NCI-H1048 (cell line): ENCODE results near the gene PODXL.

ENCODE experiments used
- DNase-seq: peaks from one replicate; lab custom pipeline; 2025; lab: John Stamatoyannopoulos, UW

Gene PODXL

DNA sequence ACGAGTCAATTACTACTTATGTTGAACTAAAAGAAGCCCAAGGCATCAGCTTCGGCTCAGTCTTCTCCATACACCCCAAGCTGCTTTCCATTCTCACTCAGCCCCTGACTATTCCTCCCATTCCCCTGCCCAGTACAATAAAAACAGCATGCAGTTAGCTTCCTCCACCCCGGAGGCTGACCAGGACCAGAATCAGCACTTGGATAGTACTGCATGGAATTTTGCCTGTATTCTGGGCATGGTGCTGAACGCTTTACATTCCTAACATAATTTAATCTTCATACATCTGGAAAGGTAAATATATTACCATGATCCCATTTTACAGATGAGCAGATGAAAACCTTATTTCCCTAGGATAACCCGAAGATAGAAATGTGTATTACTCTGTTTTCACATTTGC is 7.5 kb upstream of the PODXL start:
- DNase-seq: no peak

DNA sequence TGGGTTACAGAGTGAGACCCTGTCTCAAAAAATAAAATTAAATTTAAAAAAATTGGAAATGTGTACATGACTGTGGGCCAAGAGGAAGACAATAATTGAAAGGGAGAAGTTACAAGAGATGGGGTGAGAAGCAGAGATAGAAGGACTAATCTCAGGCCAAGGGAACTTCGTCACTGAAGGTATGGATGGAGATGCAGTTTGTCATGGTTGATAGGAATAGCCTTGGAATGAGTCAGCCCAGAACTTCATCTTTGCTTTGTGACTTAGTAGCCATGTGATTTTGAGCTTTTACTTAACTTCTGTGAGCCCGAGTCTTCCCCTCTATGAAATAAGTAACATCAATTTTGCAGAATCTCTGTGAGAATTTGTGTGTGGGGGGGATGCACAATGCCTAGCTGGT is 6.5 kb upstream of the PODXL start:
- no peak for DNase-seq

DNA sequence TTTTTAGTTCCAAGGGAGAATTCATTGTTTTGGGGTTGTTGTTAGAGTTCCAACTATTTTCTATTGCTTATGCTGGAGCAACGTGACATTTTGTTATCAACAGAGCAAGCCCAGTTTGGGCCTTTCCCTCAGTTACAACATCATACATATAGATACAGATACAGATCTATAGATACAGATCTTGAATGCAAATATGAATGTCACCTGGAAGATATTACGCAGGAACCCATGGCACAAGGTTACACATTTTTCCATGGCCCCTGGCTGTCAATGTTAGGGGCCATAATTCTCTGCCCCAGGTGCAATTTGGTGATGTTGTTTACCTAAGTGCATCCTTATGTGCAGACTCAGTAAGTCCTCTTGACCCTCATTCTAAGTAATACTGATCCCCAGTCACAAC is 3.6 kb upstream of the PODXL start:
- no peak for DNase-seq

DNA sequence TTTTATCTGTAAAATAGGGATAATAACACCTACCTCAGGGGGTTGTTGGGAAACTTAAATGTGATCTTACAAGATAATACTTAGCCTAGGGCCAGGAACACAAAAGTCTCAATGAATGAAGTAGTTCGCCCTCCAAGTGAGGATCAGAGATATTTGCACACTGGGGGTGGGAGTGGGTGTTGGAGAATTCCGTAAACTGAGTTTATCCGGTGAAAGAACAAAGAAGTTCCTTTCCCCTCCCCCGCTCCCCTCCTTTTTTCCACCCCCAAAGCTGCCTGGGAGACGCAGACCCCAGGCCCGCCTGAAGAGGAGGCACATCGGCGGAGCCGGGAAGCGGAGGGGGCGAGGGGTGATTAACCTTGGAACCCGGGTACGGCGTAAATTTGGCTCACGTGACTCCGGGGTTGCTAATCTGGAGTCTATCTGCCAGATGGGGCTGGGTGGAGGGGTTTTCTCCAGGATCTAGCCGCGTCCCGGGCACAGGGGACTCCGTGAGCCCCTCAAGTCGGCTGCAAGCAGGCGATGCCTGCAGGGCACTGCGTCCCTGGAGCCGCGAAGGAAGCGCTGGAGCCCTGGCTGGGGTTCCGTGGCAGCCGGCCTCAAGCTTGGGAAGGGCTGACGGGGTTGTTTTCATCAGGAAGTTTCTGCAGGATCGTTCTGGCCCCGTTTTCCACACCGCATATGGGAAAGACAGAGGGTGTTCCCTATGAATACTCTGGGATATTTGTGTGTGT is 1.4 kb upstream of the PODXL start:
- DNase-seq: no peak

DNA sequence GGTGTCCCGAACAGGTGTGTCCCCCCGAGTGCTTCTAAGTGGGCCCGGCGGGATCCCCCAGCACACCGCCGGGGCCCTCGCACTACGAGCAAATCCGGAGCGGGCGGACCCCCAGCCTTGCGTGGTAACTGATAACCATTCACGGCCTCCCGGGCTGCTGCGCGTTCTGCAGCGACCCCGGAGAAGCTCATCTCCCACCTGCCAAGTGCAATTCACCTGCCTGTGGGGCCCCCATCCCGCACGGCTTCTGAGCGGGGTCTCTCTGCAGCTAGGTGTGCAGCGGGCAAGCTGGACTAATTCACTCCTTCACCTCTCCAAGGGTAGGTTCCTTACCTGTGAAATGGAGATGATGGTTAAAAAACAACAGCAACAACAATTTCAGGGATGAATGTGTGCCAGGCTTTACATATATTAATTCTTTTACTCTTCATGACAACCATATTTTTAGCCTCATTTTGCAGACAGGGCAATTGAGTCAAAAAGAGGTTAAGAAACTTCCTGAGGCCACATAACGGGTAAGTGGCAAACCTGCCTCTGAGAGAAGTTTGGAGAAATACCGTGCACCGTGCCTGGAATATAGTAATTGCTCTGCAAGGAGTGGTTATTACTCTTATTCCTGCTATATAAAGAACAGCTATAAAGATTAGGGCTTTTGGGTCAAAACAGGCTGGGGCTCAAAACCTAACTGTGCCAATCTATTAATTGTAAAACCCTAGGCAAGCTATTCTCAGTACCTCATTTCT is 652 bp upstream of the PODXL start:
- DNase-seq: no peak

DNA sequence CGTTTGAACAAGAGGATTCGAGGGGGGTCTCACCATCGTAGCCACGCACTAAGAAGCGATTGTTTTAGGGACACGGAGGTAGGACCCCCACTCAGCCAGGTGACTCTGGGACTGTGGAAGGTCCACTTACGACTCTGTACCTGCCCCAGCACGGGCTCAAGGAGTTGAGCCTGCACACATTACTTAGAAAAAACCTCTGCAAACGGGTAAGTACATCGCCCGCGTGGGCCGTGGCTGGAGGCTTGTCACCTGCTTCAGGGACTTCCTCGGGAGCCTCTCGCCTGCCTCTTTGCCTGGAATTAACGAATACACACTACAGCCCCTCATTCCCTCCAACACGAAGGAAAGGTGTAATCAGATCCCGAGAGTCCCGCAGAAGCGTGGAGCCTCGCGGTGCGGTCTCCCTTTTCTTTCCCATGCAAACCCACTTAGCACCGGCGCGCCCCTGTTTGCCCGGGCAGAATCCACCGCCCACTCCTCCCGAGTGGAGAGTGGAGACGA is 826 bp downstream of the PODXL start:
- no peak for DNase-seq

DNA sequence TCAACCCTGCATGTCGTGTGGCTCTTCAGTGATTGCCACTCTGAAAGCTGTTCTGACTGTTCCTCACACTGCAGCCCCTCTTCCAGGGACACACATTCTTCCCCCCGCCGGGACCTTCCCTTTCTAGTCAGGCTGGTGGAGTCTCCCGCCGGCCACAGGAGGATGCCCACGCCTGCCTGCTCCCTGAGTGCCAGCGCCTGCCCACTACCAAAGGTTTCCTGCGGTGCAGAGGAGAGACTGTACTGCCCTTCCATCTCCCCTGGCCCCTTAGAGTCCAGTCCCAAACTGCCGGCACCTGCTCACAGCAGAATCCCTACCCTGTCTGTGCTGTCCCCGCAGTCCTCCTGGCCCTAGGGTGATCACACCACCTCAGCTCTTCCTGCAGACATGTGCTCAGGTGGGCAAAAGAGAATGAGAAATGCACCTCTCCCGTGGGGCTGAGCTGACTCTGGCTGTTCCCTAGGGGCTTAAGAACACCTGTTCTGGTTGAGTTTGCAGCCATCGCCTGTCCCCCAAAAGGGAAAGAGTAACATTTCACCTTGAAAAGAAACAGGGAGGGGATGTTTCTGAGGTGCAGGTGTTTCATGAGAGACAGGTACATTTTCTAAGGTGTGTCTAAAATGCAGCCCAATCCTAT is 1.4 kb downstream of the PODXL start:
- no peak for DNase-seq

DNA sequence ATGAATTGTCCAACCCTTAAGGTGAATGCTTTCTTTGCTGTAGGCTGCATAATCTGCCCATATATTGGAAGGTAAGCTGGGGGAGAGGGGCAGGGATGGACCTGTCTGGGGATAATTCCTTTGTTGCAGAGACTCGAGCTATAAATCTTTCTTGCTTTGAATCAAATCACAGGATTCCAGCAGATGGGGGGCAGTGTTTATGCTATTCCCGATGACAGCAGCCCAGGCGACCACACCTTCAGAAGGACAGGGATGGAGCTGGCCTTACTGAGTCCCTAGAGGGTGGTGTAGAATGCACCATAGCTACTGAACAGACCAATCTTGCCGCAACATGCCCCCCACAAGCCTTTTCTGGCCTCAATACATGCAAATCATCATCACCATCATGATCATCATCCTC is 2.5 kb downstream of the PODXL start:
- DNase-seq: no peak

DNA sequence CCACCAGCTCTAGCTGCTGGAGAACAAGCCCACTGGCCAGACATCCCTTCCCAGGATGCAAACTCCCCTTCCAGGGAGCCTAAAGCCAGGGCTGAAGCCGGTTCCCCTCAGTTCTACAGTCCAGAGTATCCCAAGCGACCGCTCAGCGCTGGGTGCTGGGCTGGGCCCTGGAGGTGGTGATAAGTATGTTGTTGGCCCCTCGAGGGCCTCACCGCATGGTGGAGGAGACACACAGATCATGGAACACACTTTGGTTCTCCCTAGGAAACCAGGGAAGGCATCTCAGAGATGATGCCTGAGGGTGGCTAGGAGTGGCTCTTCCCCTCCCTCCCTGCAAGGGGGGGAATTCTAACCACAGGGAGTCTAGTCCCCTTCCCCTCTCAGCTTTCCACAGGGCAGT is 4.4 kb downstream of the PODXL start:
- DNase-seq: no peak

DNA sequence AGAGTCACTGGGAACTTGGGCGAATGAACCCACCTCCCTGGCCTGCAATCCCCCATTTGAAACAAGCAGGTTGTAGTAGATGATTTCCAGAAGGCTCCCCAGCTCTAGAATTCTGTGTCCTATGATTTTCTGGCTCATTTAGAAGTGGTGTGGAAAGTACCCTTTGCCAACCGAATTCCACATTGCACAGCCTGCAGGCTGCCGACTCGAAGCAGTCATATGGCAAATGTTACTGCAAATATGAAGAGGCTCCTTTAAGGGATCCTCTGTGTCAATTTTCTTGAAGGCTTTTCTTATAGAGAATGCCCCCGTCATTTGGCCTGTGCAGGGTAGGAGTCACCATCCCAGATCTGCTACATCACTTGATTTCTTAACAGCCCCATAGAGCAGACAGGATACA is 5.6 kb downstream of the PODXL start:
- DNase-seq: no peak

DNA sequence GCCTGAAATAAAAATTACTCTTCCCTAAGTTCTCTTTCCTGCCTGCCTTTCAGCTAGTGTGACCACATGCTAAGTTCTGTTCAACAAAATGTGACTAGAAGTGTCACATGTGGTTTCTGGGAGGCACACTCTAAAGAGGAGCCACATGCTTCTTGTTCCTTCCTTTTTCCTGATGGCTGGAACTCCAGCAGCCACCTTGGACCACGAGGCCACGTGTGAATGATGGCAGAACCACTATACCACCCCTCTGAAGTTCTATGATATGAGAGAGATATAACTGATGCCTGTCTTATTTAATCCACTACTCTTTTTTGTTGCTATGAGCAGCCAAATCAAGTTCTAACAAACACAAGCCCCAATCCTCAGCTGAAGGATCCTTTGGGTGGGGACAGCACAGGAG is 8.1 kb downstream of the PODXL start:
- DNase-seq: no peak

DNA sequence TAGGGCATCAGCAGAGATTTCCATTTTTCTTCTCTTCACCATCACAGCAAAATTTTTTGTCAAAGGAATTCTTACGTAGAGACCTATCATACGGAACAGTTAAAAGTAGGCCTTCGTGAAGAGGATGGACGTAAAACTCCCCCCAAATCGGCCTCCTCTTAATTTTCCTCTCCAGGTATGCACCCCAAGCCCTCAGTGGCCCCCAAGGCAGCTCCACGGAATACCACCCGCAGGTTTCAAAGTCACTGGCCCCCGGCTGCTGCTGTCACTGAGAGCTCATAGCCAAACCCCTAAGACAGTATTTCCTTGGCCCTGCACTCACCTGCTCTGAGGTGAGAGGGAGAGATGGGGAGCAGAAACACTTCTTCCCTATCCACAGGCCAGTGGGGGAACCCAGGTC is 8.8 kb downstream of the PODXL start:
- no peak for DNase-seq

DNA sequence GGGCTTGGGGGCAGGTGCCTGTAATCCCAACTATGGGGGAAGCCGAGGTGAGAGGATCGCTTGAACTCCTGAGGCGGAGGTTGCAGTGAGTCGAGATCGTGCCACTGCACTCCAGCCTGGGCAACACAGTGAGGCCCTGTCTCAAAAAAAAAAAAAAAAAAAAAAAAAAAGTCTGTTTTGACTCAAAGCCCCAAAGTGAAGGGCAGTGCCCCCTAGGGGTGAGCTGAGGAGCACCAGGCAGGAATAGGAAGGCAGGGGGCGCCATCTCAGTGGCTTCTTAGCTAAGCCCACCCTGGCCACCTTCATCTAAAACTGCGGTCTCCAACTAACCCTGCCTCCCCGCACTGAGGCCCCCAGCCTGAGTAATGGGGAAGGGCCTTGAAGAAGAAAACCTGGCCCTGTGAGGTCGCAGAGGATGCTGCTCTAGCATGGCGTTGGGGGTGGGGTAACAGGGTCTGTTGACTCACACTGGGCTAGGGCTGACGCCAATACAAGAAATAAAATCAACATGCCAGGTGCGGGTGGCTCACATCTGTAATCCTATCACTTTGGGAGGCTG is 9.8 kb downstream of the PODXL start:
- no peak for DNase-seq

DNA sequence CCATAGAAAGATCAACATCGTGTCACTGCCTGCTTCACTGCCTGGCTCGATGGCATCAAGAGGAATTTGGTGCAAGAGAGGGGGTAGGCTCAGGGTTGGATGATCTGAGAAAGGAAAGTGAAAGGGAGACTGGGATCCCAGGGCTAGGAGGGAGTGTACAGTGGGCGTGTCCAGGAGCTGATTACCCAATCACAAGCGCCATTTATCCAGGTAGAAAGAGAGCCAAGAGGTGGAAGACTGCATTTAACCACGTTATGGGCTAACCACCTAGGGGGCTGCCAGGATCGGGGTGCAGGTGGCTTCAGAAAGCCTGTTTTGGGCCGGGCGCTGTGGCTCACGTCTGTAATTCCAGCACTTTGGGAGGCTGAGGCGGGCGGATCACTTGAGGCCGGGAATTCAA is 10.3 kb downstream of the PODXL start:
- no peak for DNase-seq

DNA sequence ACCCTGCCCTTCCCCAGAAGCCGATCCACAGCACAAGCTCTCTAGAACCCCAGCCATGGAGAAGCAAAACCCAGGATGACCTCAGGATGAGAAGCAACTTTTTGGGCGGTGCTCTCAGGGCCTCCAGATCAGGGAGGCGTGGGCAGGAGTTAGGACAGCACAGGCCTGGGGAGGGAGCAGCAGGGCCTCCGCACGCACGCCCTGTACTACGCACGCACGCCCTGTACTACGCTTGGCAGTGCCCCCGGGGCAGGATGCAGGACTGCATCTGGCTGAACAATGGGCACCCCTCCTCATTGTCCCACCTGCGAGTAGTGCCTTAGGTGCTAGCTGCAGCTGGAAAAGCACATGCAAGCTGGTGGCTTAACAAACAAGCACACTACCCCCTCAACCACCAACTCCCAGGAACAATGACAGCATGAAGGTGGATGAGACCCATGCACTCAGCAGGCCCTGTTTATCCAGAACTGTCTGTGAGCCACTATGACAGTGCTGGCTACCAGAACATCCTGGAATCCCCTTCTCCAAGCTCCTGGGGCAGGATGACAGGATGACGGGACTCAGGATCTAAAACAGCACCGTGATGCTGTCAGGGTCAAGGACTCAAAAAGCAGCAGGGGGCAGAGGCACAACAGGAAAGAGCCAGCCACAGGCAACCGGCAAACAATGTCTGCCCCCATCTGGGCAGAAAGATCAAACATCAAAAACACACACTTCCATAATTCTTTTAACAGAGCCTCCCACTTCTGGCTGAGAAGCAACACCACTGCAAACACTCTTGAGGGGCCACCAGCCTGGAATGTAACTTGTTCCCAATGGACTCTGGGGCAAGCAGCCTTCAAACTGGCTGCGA is 11.8 kb downstream of the PODXL start:
- DNase-seq: no peak

DNA sequence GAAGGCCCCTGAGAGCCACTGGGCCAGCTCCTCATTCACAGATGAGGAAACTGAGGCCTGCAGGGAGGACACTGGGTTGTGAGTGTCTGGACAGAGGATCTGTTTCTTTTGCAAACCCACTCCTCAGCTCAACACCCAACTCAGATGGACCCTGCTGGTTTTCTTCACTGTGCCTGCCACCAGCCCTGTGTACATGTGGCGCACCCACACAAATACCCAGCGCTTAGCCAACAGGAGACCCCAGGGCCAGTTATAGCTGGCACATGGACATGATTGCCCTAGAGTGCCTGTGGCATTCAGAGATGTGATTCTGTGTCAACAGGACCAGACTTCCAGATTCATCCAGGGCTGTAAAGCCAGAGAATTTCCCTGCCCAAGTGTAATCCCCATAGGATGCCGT is 12.4 kb downstream of the PODXL start:
- no peak for DNase-seq

DNA sequence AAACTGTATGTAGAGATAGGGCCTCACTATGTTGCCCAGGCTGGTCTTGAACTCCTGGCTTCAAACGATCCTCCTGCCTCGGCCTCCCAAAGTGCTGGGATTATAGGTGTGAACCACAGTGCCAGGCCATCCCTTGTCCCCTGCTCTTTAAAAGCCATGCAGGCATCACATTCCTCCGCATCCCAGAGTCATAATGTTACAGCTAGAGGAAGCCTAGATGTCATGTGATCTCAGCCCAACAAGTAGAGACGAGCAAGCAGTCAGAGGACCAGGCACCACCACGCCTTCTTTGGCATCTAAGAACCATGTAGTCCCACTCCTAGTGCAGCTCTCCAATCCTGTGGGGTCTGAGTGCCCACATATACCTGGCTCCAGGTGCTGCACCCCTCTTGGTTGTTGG is 13.1 kb downstream of the PODXL start:
- no peak for DNase-seq

DNA sequence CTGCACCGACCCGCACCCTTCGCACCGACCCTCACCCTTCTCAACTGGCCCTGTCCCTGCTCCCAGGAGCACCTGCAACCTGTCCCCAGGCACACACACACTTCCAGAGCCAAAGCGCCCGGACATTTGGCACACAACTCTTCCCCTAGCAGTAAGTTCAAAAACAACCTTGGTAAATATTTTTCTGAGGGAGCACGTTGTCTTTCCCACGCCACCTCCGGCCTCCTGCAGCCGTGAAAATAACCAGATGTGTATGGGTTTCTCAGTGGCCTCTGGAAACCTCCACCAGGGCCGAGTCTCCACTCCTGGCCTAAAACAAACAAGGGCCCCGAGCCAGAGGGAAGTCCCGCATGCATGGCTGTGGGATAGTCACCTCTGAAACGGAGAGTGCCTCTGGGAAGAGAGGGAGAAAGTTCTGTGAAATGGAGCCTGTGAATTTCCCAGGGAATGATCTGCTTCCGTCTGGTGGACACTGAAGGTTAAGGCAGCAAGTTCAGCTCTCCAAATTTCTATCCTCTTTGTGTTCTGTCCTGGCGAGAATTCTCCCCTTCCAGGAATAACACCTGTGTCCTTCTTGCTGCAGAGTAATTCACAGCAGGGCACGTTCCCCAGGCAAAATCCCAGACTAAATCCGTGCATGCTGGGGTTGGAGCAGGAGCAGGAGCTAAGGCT is 15.8 kb downstream of the PODXL start:
- no peak for DNase-seq

DNA sequence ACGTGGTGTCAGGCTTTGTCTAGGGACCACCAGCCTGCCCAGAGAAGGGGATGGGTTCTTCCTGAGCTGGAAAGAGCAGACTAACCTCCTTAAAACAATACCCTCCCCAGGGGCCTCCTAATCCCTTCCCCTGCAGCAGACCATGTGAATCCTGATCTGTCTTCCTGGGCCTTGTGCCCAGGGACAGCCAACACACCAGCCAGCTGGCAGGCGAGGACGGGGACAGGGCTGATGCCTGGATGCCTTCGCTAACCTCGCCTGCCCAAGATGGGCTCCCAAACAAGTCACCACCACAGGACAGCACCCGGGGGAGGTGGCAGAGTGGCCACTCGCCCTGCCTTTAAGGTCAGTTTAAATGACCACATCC is 17.6 kb downstream of the PODXL start:
- DNase-seq: no peak

DNA sequence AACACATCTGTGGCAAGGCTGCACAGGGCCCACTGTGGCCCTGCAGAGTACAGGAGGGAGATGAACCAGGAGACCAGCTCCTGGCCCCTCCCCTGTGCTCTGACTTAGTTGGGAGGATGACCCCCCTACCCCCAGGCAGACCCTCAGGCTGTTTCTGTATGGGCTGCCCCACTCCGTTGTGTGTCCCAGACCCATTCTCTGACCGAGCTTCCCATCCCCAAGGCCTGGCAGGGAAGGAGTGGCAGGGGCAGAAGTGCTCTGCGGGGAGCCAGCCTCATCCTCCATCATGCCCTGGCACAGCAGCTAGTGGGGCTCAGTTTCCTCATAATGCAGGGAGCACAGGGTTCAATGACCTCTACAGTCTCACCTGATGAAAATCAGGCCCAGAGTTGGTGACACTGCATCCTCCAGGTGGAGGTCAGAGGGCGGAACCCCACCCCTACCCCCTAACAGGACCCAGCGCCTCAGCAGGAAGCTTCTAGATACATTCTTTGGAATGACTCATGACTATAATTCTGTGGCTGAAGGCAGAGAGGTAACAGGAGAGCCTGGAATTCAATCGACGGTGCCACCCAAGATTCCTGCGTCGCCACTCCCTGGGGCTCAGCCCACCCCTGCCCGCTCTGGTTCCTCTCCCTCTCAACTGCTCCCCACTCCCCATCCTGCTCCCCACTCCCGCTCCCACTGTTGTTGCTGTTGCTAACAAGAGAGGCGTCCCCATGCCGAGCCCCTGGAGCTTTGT is 18.2 kb downstream of the PODXL start:
- DNase-seq: no peak

DNA sequence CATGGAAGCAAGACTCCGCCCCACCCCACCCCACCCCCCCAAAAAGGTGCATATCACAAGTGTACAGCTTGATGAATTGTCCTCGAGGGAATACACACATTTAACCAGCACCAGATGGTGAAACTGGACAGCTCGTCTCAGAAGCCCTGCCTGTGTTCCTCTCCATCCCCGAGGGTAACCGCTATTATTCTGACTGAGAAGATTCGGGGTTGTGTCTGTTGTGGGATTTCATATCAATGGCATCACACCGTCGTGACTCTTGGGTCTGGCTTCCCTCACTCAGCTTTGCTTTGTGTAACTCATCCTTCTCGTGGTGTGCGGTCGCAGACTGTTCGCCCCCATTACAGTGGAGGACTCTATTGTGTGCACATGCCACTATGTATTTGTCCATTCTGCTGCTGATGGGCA is 18.9 kb downstream of the PODXL start:
- DNase-seq: no peak
